Motor neuron (in vitro differentiated cells): ENCODE data around the gene DSE. TPM values are rescaled to one million over a fixed set of nuclear protein-coding genes. Genes with fewer than 3 reads are reported as not detected.
"Not testable (repeated sequence)": the region's sequence is repeated elsewhere in the genome, so short reads cannot be mapped to it uniquely, and the experiment has no call there.

Experiments
- ATAC-seq, 8 experiments: fragments of 200-7000 bp; cut with Tn5 transposase; replicated peaks in 6 of 8; 2 replicates each; pipeline ENCODE4 v1.8.0; 2021; ENCODE audit warnings: mild to moderate bottlenecking in 8 of 8, moderate library complexity in 8 of 8
- H3K27ac ChIP-seq, 2 donors: fragments of 250-450 bp; sonication (Bioruptor Pico); 2 replicates each; pipeline ENCODE4 v1.9.0; 2021; ENCODE audit warnings: antibody characterized with exemption in 2 of 2, mild to moderate bottlenecking in 2 of 2, moderate library complexity in 1 of 2
- H3K4me1 ChIP-seq, 2 donors: fragments of 250-450 bp; sonication (Bioruptor Pico); replicated peaks in 1 of 2; 2 replicates each; pipeline ENCODE4 v1.6.1; 2021; ENCODE audit warnings: antibody characterized with exemption in 2 of 2, mild to moderate bottlenecking in 2 of 2, moderate library complexity in 1 of 2
- H3K4me3 ChIP-seq, 5 donors: fragments of 250-450 bp; sonication (Bioruptor Pico); 2 replicates each; pipeline ENCODE4 v1.9.0; 2021; ENCODE audit warnings: antibody characterized with exemption in 5 of 5, mild to moderate bottlenecking in 5 of 5, moderate library complexity in 4 of 5
- WGBS, 10 experiments: fragments of 450-650 bp; shearing (Covaris generic); methylation state at CpG; one replicate each; pipeline ENCODE4 v1.0.0; 2022; 5-methylcytosine and 5-hydroxymethylcytosine counted together
- in situ Hi-C, 9 experiments: fragments of 400-800 bp; cut with MboI; loops; one replicate each; pipeline ENCODE4 v1.15.0; 2021; ENCODE audit warnings: low sequenced_read_pairs in 9 of 9, low pct_unique_long_range_greater_than_20kb in 2 of 9; ENCODE audit not compliant: unreplicated experiment in 9 of 9
- total RNA-seq, 8 experiments: library from RNA; unstranded; fragments of 300-600 nt; gene quantifications; 2 replicates each; pipeline versions ENCODE4 v1.2.3 to v1.2.4, GENCODE V29; 2022

DSE gene
- total RNA-seq, result 10 to 100 TPM in 5 of 8 experiments, 1 to 10 TPM in 3; 6.3 to 39.8 (median 15.8) TPM

DNA sequence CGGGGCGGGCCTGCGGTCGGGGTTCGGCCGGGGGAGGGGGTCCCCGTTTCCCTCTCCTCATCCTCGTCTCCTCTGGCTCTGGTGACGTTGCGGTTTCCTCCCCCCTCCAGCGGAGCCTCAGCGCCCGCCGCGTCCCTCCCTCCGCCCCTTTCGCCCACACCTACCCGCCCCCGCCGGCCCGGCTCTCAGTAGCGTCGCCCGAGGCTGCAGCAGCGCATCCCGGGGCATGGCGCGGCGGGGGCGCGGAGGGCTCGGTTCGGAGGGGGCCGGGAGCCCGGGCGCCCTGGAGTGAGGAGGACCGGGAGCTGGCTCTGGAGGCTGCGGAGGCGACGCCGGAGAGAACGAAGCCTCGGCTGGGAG lies at the start of gene DSE:
Gene DSE, plus strand, starts transcription at position 188 of the 360 bp plus-strand sequence. CDS start 28,304 bp downstream, outside the sequence.
- WGBS, 10 experiments, result no CpG with 5 or more reads among the region's 43 CpGs
- Histone ChIP-seq H3K4me3 (peak within 1 kb of the TSS; percentile 42 to 70 (median 52)), H3K27ac (no peak within 1 kb of the TSS), H3K4me1 (no peaks in the 10 kb centered on the region)
- ATAC-seq, result peak; percentile 74 to 90 (median 88)
- in situ Hi-C loops, result no loop called here

DNA sequence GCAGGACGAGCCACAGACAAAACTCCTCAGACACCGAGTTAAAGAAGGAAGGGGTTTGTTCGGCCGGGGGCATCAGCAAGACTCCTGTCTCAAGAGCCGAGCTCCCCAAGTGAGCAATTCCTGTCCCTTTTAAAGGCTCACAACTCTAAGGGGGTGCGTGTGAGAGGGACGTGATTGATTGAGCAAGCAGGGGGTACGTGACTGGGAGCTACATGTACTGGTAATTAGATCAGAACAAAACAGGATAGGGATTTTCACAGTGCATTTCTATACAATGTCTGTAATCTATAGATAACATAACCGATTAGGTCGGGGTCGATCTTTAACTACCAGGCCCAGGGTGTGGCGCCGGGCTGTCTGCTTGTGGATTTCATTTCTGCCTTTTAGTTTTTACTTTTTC lies 48.8 kb upstream of the DSE start:
- in situ Hi-C loops, H3K27ac ChIP-seq, ATAC-seq, H3K4me1 ChIP-seq, H3K4me3 ChIP-seq: not testable (repeated sequence)
- 70 to 95% (median 87%) methylated on average over 1 to 8 of the region's 13 CpGs; no CpG with 5 or more reads in 5 of the 10 experiments for WGBS, 10 experiments

DNA sequence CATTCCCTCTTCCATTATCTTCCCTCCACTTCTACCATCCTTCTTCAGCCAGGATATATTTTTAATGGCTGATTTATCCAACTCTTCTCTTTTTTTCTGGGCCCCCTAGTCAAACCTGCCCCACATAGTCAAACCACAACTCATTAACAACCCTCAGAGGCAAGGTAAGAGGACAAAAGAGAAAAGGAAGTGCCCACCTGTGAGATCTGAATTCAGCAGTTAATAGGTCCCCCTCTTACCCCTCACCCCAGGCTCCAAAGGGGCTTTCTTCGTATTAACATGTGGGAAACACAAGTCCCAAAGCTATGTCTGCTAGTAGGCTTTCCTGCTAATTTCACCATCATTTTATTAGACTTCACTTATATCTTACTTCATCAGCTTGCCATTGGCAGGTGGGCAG lies 46.9 kb upstream of the DSE start:
- no peaks in the 10 kb centered on the region for H3K4me1 ChIP-seq
- no peak overlapping the region for H3K27ac ChIP-seq
- H3K4me3 ChIP-seq, result no peak overlapping the region
- WGBS, 10 experiments, result 40 to 80% (median 67%) methylated on average over 1 of the region's 1 CpG; no CpG with 5 or more reads in 5 of the 10 experiments
- ATAC-seq, result no peak
- in situ Hi-C loops, result no loop called here

DNA sequence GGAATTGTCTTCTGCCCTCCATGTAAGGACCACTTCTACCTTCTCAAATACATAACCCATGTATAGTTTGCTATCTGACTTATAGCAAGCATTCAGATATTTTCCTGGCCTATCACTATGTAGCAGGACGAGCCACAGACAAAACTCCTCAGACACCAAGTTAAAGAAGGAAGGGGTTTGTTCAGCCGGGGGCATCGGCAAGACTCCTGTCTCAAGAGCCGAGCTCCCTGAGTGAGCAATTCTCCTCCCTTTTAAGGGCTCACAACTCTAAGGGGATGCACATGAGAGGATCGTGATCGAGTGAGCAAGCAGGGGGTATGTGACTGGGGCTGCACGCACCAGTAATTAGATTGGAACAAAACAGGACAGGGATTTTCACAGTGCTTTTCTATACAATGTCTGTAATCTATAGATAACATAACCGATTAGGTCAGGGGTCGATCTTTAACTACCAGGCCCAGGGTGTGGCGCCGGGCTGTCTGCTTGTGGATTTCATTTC lies 45.1 kb upstream of the DSE start:
- WGBS, 10 experiments, result 68 to 100% (median 80%) methylated on average over 1 to 7 of the region's 11 CpGs; no CpG with 5 or more reads in 3 of the 10 experiments
- H3K27ac ChIP-seq, H3K4me1 ChIP-seq, in situ Hi-C loops, H3K4me3 ChIP-seq, ATAC-seq: not testable (repeated sequence)

DNA sequence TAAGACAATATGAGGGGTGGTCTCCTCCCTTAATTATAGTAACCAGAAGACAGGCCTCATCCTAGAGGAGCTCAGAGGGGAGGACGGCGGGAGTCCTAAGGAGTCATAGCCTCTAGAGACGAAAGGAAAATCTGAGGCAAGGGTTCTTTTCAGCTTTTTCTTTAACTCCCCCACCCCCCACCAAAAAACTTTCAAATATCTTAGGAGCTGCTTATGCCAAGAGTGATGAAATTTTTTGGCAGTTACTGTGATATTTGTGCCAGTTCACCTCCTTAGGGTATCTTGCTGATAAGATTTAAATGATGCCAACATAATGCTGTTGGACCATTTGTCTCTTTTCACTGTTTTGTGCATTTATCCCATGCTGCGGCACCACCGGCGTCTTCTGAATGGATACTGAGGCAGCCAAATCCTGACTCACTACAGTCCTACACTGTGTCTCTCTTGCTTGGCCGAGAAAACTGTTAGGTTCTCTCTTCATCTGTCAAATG lies 44.5 kb upstream of the DSE start:
- 80 to 100% (median 90%) methylated on average over 1 to 7 of the region's 7 CpGs; no CpG with 5 or more reads in 2 of the 10 experiments for WGBS, 10 experiments
- H3K4me3 ChIP-seq, result no peak overlapping the region
- H3K4me1 ChIP-seq, result no peaks in the 10 kb centered on the region
- in situ Hi-C loops, result no loop called here
- no peak overlapping the region for H3K27ac ChIP-seq
- no peak for ATAC-seq

DNA sequence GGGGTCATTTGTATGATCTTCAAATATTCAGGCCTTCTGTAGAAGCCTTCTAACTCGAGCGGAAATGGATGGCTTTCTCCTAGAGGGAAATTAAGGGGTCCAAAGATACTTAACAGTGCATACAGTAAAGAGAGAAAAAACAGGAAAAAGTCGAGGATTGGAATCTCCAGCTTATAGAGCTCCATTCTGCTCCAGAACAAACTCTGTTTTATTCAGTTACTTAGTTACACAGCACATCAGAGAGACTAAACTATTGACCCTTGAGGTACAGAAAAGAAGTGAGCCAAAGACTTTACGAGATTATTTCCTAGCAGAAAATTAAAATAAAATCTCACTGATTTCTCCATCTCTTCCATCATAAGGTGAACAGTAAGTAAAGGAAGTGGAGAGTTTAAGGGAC lies 43.8 kb upstream of the DSE start:
- H3K4me3 ChIP-seq, result no peak overlapping the region
- ATAC-seq, result no peak
- no peak overlapping the region for H3K27ac ChIP-seq
- in situ Hi-C loops, result no loop called here
- WGBS, 10 experiments, result 33 to 100% (median 70%) methylated on average over 1 to 4 of the region's 4 CpGs
- no peaks in the 10 kb centered on the region for H3K4me1 ChIP-seq

DNA sequence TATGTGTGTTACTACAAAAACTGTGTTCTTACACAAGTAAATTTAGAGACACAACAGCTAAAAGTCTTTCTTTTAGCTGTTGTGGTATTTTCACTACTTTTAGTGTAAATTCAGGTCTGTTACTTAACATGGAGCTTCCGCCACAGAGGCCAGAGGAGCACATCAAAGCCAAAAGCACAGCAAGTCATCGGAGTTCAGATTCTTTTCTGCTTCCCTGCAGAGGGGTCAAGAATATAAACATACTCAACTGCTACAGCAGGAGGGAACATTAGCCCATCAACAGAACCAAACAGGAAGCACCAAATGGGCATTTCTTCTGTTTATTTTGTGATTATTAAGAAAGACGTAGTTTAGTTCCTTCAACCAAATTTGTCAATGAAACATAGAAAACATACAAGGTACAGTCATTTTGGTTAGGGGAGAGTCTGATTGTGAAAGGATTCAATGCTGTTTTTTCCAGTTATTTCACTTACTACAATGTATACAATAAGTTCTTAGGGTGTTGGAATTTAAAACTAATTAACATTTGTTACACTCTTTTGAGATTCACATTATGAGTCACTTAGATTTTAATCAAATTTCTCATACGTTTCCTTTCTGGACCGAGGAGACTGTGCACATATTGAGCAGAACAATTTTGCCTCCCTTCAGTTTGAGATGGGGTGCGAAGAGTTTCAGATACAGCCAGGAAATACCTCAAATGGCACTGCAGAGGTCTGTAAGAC lies 42.8 kb upstream of the DSE start:
- peak in 2 of 8 experiments; percentile 48 to 63 for ATAC-seq
- Histone ChIP-seq H3K27ac (no peak overlapping the region), H3K4me3 (no peak overlapping the region), H3K4me1 (no peaks in the 10 kb centered on the region)
- whole genome bisulfite sequencing, 10 experiments, result 40 to 90% (median 51%) methylated on average over 2 to 6 of the region's 6 CpGs; no CpG with 5 or more reads in 1 of the 10 experiments
- in situ Hi-C loops, result no loop called here

DNA sequence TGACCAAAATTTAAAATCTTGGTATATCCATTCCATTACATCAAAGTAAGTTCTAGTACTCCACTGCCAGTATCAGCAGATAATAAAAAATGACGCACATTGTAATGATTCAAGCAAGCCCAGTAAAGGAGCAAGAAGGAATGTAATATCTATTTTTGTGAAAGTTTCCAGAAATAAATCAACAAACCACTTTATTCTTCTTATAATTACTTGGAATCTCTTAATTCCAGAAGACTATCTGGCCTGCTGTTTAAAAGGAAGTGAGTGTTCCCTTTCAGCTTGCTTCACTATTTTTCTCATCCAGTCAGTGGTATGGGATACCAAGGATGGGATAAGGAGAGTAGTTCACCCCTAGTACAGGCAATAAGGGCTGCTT lies 42.2 kb upstream of the DSE start:
- Histone ChIP-seq H3K4me1 (no peaks in the 10 kb centered on the region), H3K27ac (no peak overlapping the region), H3K4me3 (no peak overlapping the region)
- in situ Hi-C loops, result no loop called here
- peak in 1 of 8 experiments; percentile 72 for ATAC-seq
- WGBS, 10 experiments, result 0 to 100% (median 100%) methylated on average over 1 of the region's 1 CpG; no CpG with 5 or more reads in 1 of the 10 experiments

DNA sequence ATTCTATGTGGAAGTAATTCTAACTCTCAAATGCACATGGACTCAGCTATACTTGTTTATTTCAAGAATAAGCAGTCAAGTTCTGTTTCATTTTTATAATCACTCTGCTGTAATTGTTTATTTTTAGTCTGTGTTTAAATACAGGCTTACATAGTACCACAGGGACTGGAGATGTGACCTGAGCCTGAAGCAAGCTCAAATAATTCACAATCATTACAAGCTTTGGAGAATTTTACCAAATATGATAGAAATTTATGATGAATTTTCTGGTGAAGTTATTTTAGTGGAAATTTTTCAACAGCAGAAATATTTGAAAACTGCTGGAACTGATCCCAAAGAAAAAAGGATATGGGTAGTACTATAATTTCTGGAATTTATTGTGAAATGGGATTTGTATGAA lies 41.6 kb upstream of the DSE start:
- no peak overlapping the region for H3K27ac ChIP-seq
- ATAC-seq, result no peak
- in situ Hi-C loops, result no loop called here
- H3K4me3 ChIP-seq, result no peak overlapping the region
- no peaks in the 10 kb centered on the region for H3K4me1 ChIP-seq

DNA sequence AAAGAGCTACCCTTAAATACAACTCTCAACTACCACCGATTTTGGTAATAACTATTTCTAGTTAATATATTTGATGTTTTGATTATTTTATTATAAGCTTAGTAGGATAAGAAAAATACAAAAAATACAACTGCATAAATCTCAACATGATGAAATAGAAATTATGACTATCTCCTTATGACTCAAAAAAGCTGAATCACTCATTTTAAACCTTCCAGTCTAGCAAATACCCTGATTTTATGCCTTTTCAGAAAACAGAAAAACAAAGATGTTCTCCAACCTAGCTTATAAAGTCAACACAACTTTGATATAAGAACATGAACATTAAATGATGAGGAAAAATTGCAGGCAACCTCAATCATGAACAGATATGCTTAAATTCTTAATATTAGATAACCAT lies 40.2 kb upstream of the DSE start:
- Histone ChIP-seq H3K4me3 (no peak overlapping the region), H3K4me1 (no peaks in the 10 kb centered on the region), H3K27ac (no peak overlapping the region)
- WGBS, 10 experiments, result 88 to 100% (median 100%) methylated on average over 1 of the region's 1 CpG; no CpG with 5 or more reads in 1 of the 10 experiments
- no peak for ATAC-seq
- in situ Hi-C loops, result no loop called here

DNA sequence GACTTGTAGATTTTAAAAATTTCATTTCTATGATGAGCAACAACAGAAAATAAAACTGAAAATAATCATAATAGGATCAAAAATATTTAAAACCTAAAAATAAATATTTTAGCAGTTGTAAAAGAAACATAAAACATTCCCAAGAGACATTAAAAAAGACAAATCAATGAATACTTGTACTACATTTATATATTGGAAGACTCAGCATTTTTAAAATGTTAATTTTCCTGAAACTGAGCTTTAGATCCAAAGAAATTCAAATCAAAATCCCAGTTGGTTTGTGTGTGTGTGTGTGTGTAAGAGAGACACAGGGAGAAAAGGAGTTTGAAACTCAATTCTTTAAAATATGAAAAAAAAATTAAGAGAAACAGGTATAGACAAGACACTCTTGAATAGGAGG lies 38.7 kb upstream of the DSE start:
- in situ Hi-C loops, result no loop called here
- H3K4me1 ChIP-seq, result no peaks in the 10 kb centered on the region
- no peak overlapping the region for H3K27ac ChIP-seq
- no peak for ATAC-seq
- H3K4me3 ChIP-seq, result no peak overlapping the region

DNA sequence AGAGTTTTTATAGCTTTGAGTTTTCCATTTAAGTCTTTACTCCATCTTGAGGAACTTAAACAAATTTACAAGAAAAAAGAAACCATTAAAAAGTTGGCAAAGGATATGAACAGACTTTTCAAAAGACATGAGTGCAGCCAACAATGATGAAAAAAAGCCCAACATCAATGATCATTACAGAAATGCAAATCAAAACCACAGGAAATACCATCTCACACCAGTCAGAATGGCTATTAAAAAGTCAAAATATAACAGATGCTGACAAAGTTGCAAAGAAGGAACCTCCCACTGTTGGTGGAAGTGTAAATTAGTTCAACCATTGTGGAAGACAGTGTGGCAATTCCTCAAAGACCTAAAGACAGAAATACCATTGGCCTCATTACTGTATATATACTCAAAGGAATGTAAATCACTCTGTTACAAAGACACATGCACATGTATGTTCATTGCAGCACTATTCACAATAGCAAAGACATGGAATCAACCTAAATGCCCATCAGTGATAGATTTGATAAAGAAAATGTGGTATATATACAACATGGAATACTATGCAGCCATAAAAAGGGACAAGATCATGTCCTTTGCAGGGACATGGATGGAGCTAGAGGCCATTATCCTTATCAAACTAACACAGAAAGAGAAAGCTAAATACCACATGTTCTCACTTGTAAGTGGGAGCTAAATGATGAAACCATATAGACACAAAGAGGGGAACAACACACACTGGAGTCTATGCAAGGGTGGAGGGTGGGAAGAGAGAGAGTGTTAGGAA lies 35.9 kb upstream of the DSE start:
- peak in 2 of 8 experiments; percentile 50 to 65 for ATAC-seq

DNA sequence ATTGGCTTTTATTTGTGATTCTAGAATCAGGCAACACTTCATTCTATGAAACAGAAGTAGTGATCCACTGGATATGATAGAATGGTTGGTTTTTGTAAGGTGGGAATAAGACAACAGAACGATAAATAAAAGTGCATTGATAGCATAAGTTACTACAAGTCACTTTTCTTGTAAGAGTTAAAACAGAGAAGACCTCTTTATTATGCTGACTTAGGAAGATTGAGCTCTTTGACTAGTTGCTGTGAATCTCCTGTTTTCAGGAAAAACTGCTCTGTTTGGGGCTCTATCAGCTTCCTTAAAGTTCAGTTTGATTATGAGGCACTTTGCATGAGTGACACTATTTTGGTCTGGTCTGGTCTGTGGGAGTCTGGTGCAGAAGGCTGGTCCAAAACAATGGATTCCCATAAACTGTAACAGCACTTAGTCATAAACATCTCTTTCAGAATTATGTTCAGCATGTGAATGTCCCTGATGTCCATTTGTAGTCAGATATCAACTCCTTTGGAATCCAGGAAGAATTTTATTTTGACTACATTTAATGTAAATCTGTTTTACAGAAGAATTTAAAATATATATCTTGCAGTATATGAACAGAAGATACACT lies 35.0 kb upstream of the DSE start:
- no peak overlapping the region for H3K4me3 ChIP-seq
- no peaks in the 10 kb centered on the region for H3K4me1 ChIP-seq
- in situ Hi-C loops, result no loop called here
- ATAC-seq, result no peak
- H3K27ac ChIP-seq, result no peak overlapping the region
- 40 to 100% (median 78%) methylated on average over 1 of the region's 1 CpG for WGBS, 10 experiments

More for the DNA sequence above, 35.9 kb upstream of the DSE start:
- H3K4me1 ChIP-seq, H3K4me3 ChIP-seq, in situ Hi-C loops, H3K27ac ChIP-seq: not testable (repeated sequence)
